GM19455 (cell line): ENCODE results near the gene PLCL1.

Experiments used
- ATAC-seq: cut with Tn5 transposase; IDR thresholded peaks from one replicate; pipeline ENCODE4 v1.9.1; 2021; ENCODE audit not compliant: unreplicated experiment

Gene PLCL1

DNA sequence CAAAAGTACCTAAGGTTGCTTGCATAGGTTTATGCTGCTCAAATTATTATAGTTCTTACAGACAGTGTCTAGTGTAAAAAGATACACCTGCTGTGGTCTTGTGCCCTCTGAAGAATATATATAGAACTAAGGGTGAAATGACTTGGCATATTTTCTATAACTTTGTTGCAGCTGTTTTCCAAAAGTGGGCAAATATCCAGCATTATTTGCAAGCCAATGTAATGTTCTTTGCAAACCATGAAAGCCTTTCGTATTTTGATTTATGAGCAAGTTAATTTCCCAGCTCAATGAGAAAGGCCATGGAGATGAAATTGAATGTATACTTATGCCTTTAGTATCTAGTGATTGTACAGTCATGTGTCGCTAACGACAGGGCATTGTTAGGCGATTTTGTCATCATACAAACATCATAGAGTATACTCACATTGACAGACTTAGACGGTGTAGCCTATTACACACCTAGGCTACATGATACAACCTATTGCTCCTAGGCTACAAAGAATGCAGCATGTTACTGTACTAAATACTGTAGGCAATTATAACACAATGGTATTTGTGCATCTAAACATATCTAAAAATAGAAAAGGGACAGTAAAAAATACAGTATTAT is 116.3 kb downstream of the PLCL1 start:
- no peak for ATAC-seq

GRCh38 chr2:197924483-197924882 is 120.1 kb downstream of the PLCL1 start:
- no peak for ATAC-seq

GRCh38 chr2:197925204-197925603 is 120.8 kb downstream of the PLCL1 start:
- no peak for ATAC-seq

GRCh38 chr2:197925976-197926375 is 121.6 kb downstream of the PLCL1 start:
- no peak for ATAC-seq

GRCh38 chr2:197926673-197927072 is 122.3 kb downstream of the PLCL1 start:
- no peak for ATAC-seq

- ATAC-seq = no peak
Observed at GRCh38 chr2:197927994-197928393, 123.6 kb downstream of the PLCL1 start.

DNA sequence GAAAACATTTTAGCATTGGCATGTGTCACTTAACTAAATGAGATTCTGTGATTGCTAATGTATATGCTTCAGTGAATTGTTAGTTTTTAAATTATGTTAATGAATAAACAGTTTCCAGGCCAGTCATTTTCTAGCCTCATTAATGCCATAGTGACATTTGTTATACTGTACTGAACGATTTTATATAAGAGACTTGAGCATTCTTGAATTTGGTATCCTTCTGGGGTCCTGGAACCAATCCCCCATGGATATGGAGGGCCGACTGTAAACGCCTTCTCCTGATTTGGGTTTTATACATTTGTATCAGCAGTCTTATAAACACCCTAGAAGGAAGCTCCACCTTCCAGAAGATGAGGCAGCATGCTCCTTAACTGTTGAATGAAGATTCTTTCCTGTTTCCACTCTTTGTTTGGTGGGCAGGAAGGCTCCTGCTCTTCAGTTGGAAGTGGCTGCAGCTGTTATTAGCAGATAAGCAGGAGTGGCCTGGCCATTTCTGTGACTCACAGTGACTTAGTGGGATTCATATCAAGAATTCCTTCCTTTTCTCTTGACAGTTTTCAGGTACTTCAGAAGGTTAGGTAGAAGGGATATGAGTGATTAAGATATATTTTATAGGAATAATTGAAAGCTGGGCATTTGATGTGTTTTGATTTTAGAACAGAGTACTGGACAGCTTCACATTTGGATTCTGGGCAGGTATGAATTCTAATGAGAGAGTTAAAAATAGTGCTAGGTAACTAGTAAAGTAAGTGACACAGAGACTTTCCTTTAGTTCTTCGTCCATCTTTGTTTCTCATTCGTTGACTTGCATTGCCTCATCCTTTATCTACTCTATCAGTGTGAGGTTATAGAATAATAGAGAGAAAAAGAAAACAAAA is 124.9 kb downstream of the PLCL1 start:
- ATAC-seq = no peak

DNA sequence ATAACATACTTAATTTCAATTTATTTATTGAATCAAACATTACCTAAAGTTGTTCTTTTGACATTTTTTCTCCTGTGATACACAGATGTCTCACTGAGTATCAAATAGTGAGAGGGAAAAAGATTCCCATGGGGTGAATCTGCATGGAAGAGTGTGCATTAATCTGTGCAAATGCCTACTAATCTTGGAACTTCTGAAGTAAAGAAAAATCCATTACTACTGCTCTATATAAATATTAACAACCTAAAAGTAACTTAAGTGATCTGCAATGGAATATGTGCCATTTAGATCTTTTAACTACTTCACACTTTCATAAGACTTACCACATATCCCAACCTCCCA is 125.5 kb downstream of the PLCL1 start:
- no peak for ATAC-seq

GRCh38 chr2:197930570-197931278 is 126.3 kb downstream of the PLCL1 start:
- ATAC-seq = no peak

GRCh38 chr2:197931661-197932312 is 127.4 kb downstream of the PLCL1 start:
- no peak for ATAC-seq

GRCh38 chr2:197932374-197932773 is 128.0 kb downstream of the PLCL1 start:
- no peak for ATAC-seq

DNA sequence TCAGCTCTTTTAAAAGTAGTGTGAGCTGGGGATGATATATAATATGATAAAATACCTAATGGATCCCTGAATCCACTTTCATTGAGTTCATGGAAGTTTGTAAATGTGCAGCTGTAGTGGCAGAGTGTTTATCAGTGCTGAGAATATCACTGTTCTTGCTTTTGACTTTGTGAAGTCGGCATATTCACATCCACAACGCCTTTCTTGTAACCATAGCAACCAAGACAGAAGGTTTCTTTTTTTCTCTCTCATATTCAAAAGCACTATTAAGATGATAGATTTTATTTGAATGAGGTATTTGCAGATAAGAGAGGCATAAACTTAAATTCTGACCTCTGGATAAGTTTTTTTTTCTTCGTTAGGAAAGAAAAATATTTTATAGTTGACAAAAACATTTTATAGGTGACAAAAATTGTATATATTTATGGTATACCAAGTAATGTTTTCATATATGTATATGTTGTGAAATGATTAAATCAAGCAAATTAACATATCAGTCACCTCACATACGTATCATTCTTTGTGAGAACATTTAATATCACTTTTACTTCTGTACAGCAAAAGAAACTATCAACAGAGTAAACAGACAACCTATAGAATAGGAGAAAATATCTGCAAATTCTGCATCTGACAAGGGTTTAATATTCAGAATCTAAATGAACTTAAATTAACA is 130.0 kb downstream of the PLCL1 start:
- ATAC-seq = no peak

DNA sequence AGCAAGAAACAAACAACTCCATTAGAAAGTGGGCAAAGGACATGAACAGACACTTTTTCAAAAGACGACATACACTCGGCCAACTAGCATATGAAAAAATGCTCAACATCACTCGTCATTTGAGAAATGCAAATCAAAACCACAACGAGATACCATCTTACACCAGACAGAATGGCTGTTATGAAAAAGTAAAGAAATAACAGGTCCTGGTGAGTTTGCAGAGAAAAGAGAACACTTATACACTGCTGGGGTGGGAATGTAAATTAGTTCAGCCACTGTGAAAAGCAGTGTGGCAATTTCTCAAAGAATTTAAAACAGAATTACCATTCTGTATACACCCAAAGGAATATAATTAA is 130.5 kb downstream of the PLCL1 start:
- ATAC-seq = no peak

DNA sequence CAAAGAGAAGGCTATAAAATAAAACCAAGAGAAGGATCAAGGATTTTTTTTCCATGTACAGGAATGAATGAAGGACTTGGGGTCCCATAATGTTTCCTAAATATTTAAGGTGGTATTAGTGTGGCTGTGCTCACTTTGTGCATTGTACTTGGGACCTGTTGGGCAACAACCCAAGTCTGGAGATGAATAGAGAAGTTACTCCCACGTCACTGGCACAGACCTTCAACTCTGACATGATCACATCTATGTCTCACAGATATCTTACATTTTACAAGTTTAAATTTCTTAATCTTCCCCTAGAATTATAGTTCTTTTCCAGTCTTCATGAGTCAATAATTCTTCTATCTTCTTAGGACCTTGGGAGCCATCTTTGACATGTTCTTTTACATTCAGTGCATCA is 133.4 kb downstream of the PLCL1 start:
- no peak for ATAC-seq

DNA sequence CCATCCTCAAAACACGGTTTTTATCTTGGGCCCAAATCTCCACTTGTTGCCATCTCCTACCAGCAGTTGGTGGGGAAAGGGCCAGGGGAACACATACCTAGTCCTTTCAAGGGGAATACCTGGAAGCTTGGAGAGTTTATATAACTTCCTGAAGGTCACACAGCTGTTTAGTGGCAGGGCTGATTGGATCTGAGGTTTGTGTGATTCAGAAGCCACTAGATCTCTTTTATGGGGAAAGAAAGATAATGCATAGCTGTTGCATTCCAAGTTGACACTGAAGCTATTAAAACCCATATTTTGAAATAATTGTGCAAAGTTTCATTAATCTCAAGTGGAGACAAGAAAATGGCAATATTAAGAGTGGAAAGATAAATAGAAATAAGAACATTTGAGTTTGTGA is 134.2 kb downstream of the PLCL1 start:
- no peak for ATAC-seq

GRCh38 chr2:197939787-197940186 is 135.4 kb downstream of the PLCL1 start:
- ATAC-seq = no peak

DNA sequence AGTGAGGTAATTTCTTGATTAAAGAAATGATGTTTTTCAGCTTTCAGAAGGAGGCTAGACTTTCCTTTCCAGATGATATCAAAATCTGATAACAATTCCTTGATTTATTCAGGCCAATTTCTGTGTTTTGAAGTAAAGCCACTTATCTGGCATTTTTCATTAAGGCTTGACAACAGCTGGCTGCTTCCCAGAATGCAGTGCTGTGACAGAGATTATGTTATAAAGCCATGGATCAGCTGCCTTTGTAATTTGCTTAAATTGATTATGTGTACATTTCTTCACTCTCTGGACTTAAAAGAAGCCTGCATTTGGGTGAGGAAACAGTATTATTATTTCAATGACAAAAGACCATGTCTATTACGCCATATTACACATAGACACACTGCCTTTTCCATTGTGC is 136.0 kb downstream of the PLCL1 start:
- no peak for ATAC-seq

- no peak for ATAC-seq
Observed at GRCh38 chr2:197941715-197942114, 137.3 kb downstream of the PLCL1 start.

- no peak for ATAC-seq
Observed at GRCh38 chr2:197943731-197944130, 139.3 kb downstream of the PLCL1 start.

DNA sequence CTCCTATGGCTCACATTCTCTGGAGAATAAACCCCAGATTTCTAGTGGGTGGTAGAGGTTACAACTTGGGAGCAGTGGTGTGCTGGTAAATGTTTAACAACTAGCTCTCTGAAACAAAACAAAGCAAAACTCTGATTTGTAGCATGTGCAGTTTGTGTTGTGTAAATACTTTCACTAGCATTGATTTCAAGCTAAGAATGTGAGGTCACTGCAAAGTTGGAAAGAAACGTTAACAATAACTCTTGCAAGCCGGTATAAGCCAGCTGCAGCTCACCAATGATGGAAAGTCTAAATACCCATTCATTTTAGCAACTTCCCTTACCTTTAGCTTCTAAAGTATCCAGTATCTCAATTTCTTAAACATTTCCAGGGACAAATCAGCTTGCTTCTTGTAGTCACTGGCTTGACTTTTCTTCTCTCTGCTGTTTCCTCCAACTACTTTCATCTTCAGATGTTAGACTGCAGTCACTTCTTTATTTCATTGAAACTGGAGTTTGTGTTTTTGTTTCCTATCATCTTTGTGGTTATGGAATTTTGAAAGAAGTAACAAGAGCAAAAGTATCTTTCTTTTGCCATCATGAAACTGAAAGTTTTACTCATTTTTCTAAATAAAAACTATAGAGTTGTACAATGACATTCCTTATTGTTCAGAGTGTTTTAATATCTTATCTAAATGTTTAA is 140.2 kb downstream of the PLCL1 start:
- no peak for ATAC-seq

- no peak for ATAC-seq
Observed at GRCh38 chr2:197946562-197946961, 142.2 kb downstream of the PLCL1 start.
